Heart left ventricle (tissue), 16 donors: ENCODE measurements around the gene SUPT5H. TPM values are rescaled to one million over a fixed set of nuclear protein-coding genes. Genes with fewer than 3 reads are reported as not detected.

ENCODE experiments used
- ATAC-seq, 4 donors: fragments of 200-7000 bp; cut with Tn5 transposase; one replicate each; pipeline ENCODE4 v1.9.1; 2020 to 2022; ENCODE audit warnings: moderate library complexity in 4 of 4, mild to moderate bottlenecking in 3 of 4, moderate number of reproducible peaks in 1 of 4
- DNase-seq, 5 donors: peaks; one replicate each; pipeline ENCODE4 v3.0.0-alpha.2; 2020
- H3K27ac ChIP-seq, 12 donors: fragments of 200-600 bp; sonication (generic) in 4 of 12; one replicate each; pipeline versions ENCODE4 v1.5.0 to v1.8.0; 2016 to 2022; ENCODE audit warnings: mild to moderate bottlenecking in 2 of 12
- H3K27me3 ChIP-seq, 9 donors: fragments of 200-600 bp; sonication (generic) in 2 of 9; one replicate each; pipeline versions ENCODE4 v1.5.1 to v1.8.0; 2016 to 2022; ENCODE audit warnings: mild to moderate bottlenecking in 3 of 9
- H3K36me3 ChIP-seq, 9 donors: fragments of 200-600 bp; sonication (generic) in 2 of 9; one replicate each; pipeline versions ENCODE4 v1.5.0 to v1.8.0; 2018 to 2022; ENCODE audit warnings: mild to moderate bottlenecking in 2 of 9
- H3K4me1 ChIP-seq, 12 donors: fragments of 200-600 bp; sonication (generic) in 4 of 12; one replicate each; pipeline versions ENCODE4 v1.5.0 to v1.8.0; 2016 to 2022; ENCODE audit warnings: mild to moderate bottlenecking in 3 of 12
- H3K4me3 ChIP-seq, 12 donors: fragments of 200-600 bp; sonication (generic) in 4 of 12; one replicate each; pipeline versions ENCODE4 v1.5.0 to v1.8.0; 2017 to 2022; ENCODE audit warnings: mild to moderate bottlenecking in 9 of 12, moderate library complexity in 4 of 12
- H3K9me3 ChIP-seq, 12 donors: fragments of 200-600 bp; sonication (generic) in 4 of 12; one replicate each; pipeline versions ENCODE4 v1.5.0 to v1.8.0; 2016 to 2022; ENCODE audit warnings: mild to moderate bottlenecking in 1 of 12
- CTCF ChIP-seq, 12 donors: fragments of 200-600 bp; sonication (generic) in 4 of 12; IDR thresholded peaks; one replicate each; pipeline versions ENCODE4 v1.5.0 to v1.8.0; 2018 to 2022; ENCODE audit warnings: antibody characterized with exemption in 12 of 12, mild to moderate bottlenecking in 5 of 12
- POLR2A ChIP-seq, 2 donors: fragments of 450-650 bp; IDR thresholded peaks; one replicate each; pipeline ENCODE4 v1.6.1; 2017; ENCODE audit warnings: antibody characterized with exemption in 2 of 2, mild to moderate bottlenecking in 2 of 2, moderate library complexity in 2 of 2
- WGBS, 4 donors: extraction: QIAGEN DNeasy Blood & Tissue Kit in 2 of 4; methylation state at CpG; one replicate each; pipeline versions ENCODE4 v1.1.5 to v1.1.7; 2013 to 2018; 5-methylcytosine and 5-hydroxymethylcytosine counted together
- intact Hi-C, 10 donors: fragments of 100-400 bp; cut with DNase I; formaldehyde crosslinking; loops; one replicate each; pipeline versions ENCODE4 v1.11.1 to v1.14.2; 2022
- polyA plus RNA-seq, 2 donors: library from polyadenylated mRNA; stranded (reverse); fragments of 200-250 nt; gene quantifications; one replicate each; pipeline ENCODE4 v1.2.3, GENCODE V29; 2013
- total RNA-seq, 9 donors: library from RNA; depleted of rRNA in 2 of 9; stranded (reverse); fragments of >200 nt in 2 of 9; fragmentation: NEBNext Ultra II Directional in 3 of 9; extraction: Animal tissue kit (Norgen Biotek cat#: 25700) in 3 of 9; gene quantifications; one replicate each; pipeline versions ENCODE4 v1.1.0 to v1.2.4, GENCODE V29; 2016 to 2023
- donor health status: ischemic (EF 13 %, LVEDD 7.1; RV severe dilation, severe dysfunction).
- donor health status: healthy with polysubstance abuse.
- donor health status: DM: no; HTN: yes; CAD: no.
- donor health status: DM: no; HTN: no; CAD: no.
- donor health status: ischemic (EF 25% LVEDD 6.9; RV normal size, moderate dysfunction).
- donor health status: ischemic (EF 25% LVEDD 5.7; RV mildly dilated, moderate dysfunction).
- donor health status: healthy.
- donor health status: DM: yes; HTN: yes; CAD: no.
- donor health status: ischemic (EF 35%, LVEDD 5.7; RV mildly dilated, moderate dysfunction).
- donor health status: nonischemic (EF 11% LVEDD 7.7; RV severe dilation, severe dysfunction).
- donor health status: DM: yes; HTN: yes; CAD: no.
- donor health status: PGD.
- donor health status: ischemic (EF 29% LVEDD 5.4; RV normal size, mild dysfunction).
- donor health status: nonischemic (EF 23%, LVEDD 6.1; RV moderate dilation, normal function).

SUPT5H gene
- total and polyA plus RNA-seq, 11 donors: 63.8 to 113 (median 81.7) TPM

- no peaks in the 10 kb centered on the region for H3K27me3 ChIP-seq
- H3K4me3 ChIP-seq: peak overlapping the region; percentile 18 to 68 (median 58)
- H3K9me3 ChIP-seq: no peaks in the 10 kb centered on the region
- H3K4me1 ChIP-seq: peaks cover 6 to 76% (median 34%) of the 10 kb centered on the region in 12 donors
- intact Hi-C loops: loop anchor here in 3 of 10 donors (1.0 kb wide), 2 partner anchors 8 to 9 kb away; no protein-coding TSS in a partner anchor
- peak overlapping the region; percentile 94 to 100 (median 100) for H3K27ac ChIP-seq
- DNase-seq: peak; percentile 94 to 96 (median 96)
- WGBS, 4 donors: 2 to 3% (median 2%) methylated on average over 54 to 59 of the region's 59 CpGs
- no peak for TF ChIP-seq CTCF (IDR thresholded peaks at IDR 0.05)
- TF ChIP-seq POLR2A (IDR thresholded peaks at IDR 0.05): peak in 1 of 2 donors; percentile 62
- peak; percentile 12 to 50 (median 44) for ATAC-seq
- peaks cover 0 to 8% (median 2%) of the 10 kb centered on the region in 9 donors for H3K36me3 ChIP-seq
Observed at GRCh38 chr19:39402346-39403300, 42.8 kb upstream of the SUPT5H start.

GRCh38 chr19:39403331-39404312 is 41.8 kb upstream of the SUPT5H start:
- peak overlapping the region; percentile 18 to 68 (median 58) for H3K4me3 ChIP-seq
- H3K27ac ChIP-seq: peak overlapping the region; percentile 94 to 100 (median 100)
- no peaks in the 10 kb centered on the region for H3K27me3 ChIP-seq
- intact Hi-C loops: no loop called here
- peaks cover 0 to 66% (median 25%) of the 10 kb centered on the region in 12 donors for H3K4me1 ChIP-seq
- DNase-seq (peak; percentile 97 to 100 (median 98)), ATAC-seq (peak; percentile 63 to 71 (median 68))
- TF ChIP-seq CTCF (IDR thresholded peaks at IDR 0.05) (no peak), POLR2A (IDR thresholded peaks at IDR 0.05) (peak in 1 of 2 donors; percentile 87)
- H3K36me3 ChIP-seq: peaks cover 3 to 18% (median 11%) of the 10 kb centered on the region in 9 donors
- no peaks in the 10 kb centered on the region for H3K9me3 ChIP-seq
- WGBS, 4 donors: 3 to 22% (median 4%) methylated on average over 18 to 43 of the region's 43 CpGs

- Histone ChIP-seq H3K4me1 (peaks cover 1 to 62% (median 27%) of the 10 kb centered on the region in 12 donors), H3K4me3 (peak overlapping the region in 7 of 12 donors; percentile 80 to 100 (median 97)), H3K27me3 (no peaks in the 10 kb centered on the region), H3K9me3 (no peaks in the 10 kb centered on the region), H3K36me3 (peaks cover 3 to 26% (median 14%) of the 10 kb centered on the region in 9 donors), H3K27ac (peak overlapping the region; percentile 94 to 100 (median 99))
- 93 to 95% (median 93%) methylated on average over 16 to 17 of the region's 17 CpGs for WGBS, 4 donors
- peak in 1 of 5 donors; percentile 54 for DNase-seq
- no peak for ATAC-seq
- intact Hi-C loops: no loop called here
- no peak for TF ChIP-seq POLR2A (IDR thresholded peaks at IDR 0.05)
- no peak for TF ChIP-seq CTCF (IDR thresholded peaks at IDR 0.05)
Observed at GRCh38 chr19:39405261-39405957, 40.0 kb upstream of the SUPT5H start.
